ENCODE data around the gene UQCRHL.
"Not testable (repeated sequence)": the region's sequence is repeated elsewhere in the genome, so short reads cannot be mapped to it uniquely, and the experiment has no call there.

Gene UQCRHL

GRCh38 chr1:15807549-15807948 is at the start of gene UQCRHL:
Gene UQCRHL, minus strand, starts transcription at chr1:15807649. Its CDS starts 0 bp downstream, at chr1:15807649.
- DNase-seq: not testable (repeated sequence)

- no peak for DNase-seq
Observed at GRCh38 chr1:15856888-15857287, 49.4 kb upstream of the UQCRHL start.

GRCh38 chr1:15852828-15853302 is 45.4 kb upstream of the UQCRHL start:
- no peak for DNase-seq

- DNase-seq: no peak
Observed at GRCh38 chr1:15852036-15852827, 44.8 kb upstream of the UQCRHL start.

- DNase-seq: no peak
Observed at GRCh38 chr1:15851210-15852035, 44.0 kb upstream of the UQCRHL start.

GRCh38 chr1:15850471-15851001 is 43.1 kb upstream of the UQCRHL start:
- no peak for DNase-seq

GRCh38 chr1:15849775-15850324 is 42.4 kb upstream of the UQCRHL start:
- DNase-seq: no peak

- peak in 3 of 4 experiments; percentile 29 to 43 (median 33) for DNase-seq
Observed at GRCh38 chr1:15848929-15849774, 41.7 kb upstream of the UQCRHL start.

- DNase-seq: peak in 1 of 4 experiments; percentile 13
Observed at GRCh38 chr1:15848143-15848928, 40.9 kb upstream of the UQCRHL start.

GRCh38 chr1:15847893-15848142 is 40.4 kb upstream of the UQCRHL start:
- no peak for DNase-seq

GRCh38 chr1:15847100-15847892 is 39.8 kb upstream of the UQCRHL start, which contains the start of gene SPEN:
Gene SPEN, plus strand, starts transcription at chr1:15847707. Its CDS starts 361 bp downstream, at chr1:15848068.
- DNase-seq: peak; percentile 90 to 99 (median 94)

- DNase-seq: not testable (repeated sequence)
Observed at GRCh38 chr1:15846056-15846455, 38.6 kb upstream of the UQCRHL start.

GRCh38 chr1:15843826-15844572 is 36.5 kb upstream of the UQCRHL start:
- DNase-seq: no peak

- DNase-seq: no peak
Observed at GRCh38 chr1:15838721-15839120, 31.3 kb upstream of the UQCRHL start.

- DNase-seq: no peak
Observed at GRCh38 chr1:15837931-15838330, 30.5 kb upstream of the UQCRHL start.

GRCh38 chr1:15836772-15837669 is 29.6 kb upstream of the UQCRHL start:
- DNase-seq: peak in 1 of 4 experiments; percentile 12

GRCh38 chr1:15836511-15836771 is 29.0 kb upstream of the UQCRHL start:
- not testable (repeated sequence) for DNase-seq

GRCh38 chr1:15835741-15836510 is 28.5 kb upstream of the UQCRHL start:
- peak; percentile 97 to 99 (median 98) for DNase-seq
